ENCODE data around the gene DSG2. TPM values are rescaled to one million over a fixed set of nuclear protein-coding genes. Genes with fewer than 3 reads are reported as not detected.

Gene DSG2
- total and polyA plus RNA-seq, 2 of the 4 experiments (the other 2 are of a cell fraction): 1.8 to 2.3 TPM

- Histone ChIP-seq H2AK9ac (replicated peaks; ENCODE audit: low read depth, low read length, poor library complexity) (no peak overlapping the region), H3K4ac (ENCODE audit: low read depth, low read length) (no peak overlapping the region), H3K9ac (ENCODE audit: low read depth, low read length) (no peak overlapping the region), H3K27me3 (ENCODE audit: control insufficient read depth, insufficient read depth, low read length) (peaks cover 9% of the 10 kb centered on the region), H3K9me3 (ENCODE audit: control insufficient read depth, insufficient read depth, low read length) (no peaks in the 10 kb centered on the region), H3K14ac (replicated peaks; ENCODE audit: low read depth, low read length) (no peak overlapping the region), H3K27ac (ENCODE audit: insufficient read depth, low read length) (no peak overlapping the region), H2BK15ac (ENCODE audit: low read depth, low read length) (no peak overlapping the region), H4K5ac (ENCODE audit: low read depth, low read length) (no peak overlapping the region), H4K8ac (ENCODE audit: low read depth in 2 of 2, low read length in 2 of 2) (no peak overlapping the region), H2BK120ac (ENCODE audit: low read depth, low read length) (no peak overlapping the region), H4K20me1 (ENCODE audit: insufficient read depth, low read length) (no peaks in the 10 kb centered on the region), H2AK5ac (ENCODE audit: low read depth, low read length) (no peak overlapping the region), H3K56ac (ENCODE audit: extremely low read depth, insufficient read depth, low read length) (no peak overlapping the region), H3K36me3 (ENCODE audit: control insufficient read depth, insufficient read depth, low read length) (no peaks in the 10 kb centered on the region), H3K18ac (ENCODE audit: low read depth, low read length) (no peak overlapping the region), H2AFZ (replicated peaks; ENCODE audit: low read length, poor library complexity) (no peak overlapping the region), H3K4me3 (ENCODE audit: insufficient read depth, low read depth, low read length) (no peak overlapping the region), H3K23ac (ENCODE audit: low read depth, low read length) (no peak overlapping the region), H2BK20ac (ENCODE audit: low read depth, low read length) (no peak overlapping the region), H4K91ac (ENCODE audit: insufficient read depth, low read depth, low read length) (no peak overlapping the region), H3K4me1 (ENCODE audit: control insufficient read depth, insufficient read depth, low read length) (no peaks in the 10 kb centered on the region), H2BK5ac (ENCODE audit: low read depth, low read length, poor library complexity, severe bottlenecking) (no peak overlapping the region), H3K79me1 (ENCODE audit: low read depth in 1 of 2, low read length in 2 of 2) (no peaks in the 10 kb centered on the region), H3K9me1 (ENCODE audit: insufficient read depth, low read length) (no peaks in the 10 kb centered on the region), H3K4me2 (ENCODE audit: low read depth, low read length) (no peak overlapping the region)
- TF ChIP-seq RAD21 (IDR thresholded peaks at IDR 0.05; ENCODE audit: low read length) (no peak), POLR2A (IDR thresholded peaks at IDR 0.05; ENCODE audit: low read depth, low read length) (no peak), SMC3 (IDR thresholded peaks at IDR 0.05; ENCODE audit: low read depth, low read length) (no peak), RFX5 (IDR thresholded peaks at IDR 0.05; ENCODE audit: low read depth, low read length) (no peak), CTCF (conservative IDR thresholded peaks at IDR 0.05; ENCODE audit: low read depth, low read length) (no peak), MXI1 (IDR thresholded peaks at IDR 0.05; ENCODE audit: borderline replicate concordance, low read depth, low read length) (no peak), BHLHE40 (IDR thresholded peaks at IDR 0.05; ENCODE audit: low read depth, low read length) (no peak), RCOR1 (IDR thresholded peaks at IDR 0.05; ENCODE audit: insufficient replicate concordance, low read length) (no peak), FOS (IDR thresholded peaks at IDR 0.05; ENCODE audit: low read depth, low read length) (no peak), CHD1 (IDR thresholded peaks at IDR 0.05; ENCODE audit: low read depth, low read length) (no peak), MAFK (IDR thresholded peaks at IDR 0.05; ENCODE audit: low read depth, low read length) (no peak), NFE2L2 (IDR thresholded peaks at IDR 0.05; ENCODE audit: low read depth, low read length) (no peak), ELK1 (IDR thresholded peaks at IDR 0.05; ENCODE audit: borderline replicate concordance, low read depth, low read length) (no peak), CEBPB (IDR thresholded peaks at IDR 0.05; ENCODE audit: low read depth, low read length) (no peak), MAZ (IDR thresholded peaks at IDR 0.05; ENCODE audit: borderline replicate concordance, low read depth, low read length) (no peak)
- TF ChIP-seq, protein P1, sequence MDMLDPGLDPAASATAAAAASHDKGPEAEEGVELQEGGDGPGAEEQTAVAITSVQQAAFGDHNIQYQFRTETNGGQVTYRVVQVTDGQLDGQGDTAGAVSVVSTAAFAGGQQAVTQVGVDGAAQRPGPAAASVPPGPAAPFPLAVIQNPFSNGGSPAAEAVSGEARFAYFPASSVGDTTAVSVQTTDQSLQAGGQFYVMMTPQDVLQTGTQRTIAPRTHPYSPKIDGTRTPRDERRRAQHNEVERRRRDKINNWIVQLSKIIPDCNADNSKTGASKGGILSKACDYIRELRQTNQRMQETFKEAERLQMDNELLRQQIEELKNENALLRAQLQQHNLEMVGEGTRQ (IDR thresholded peaks at IDR 0.05; ENCODE audit: low read depth, low read length): no peak
- DNase-seq (no peak), ATAC-seq (ENCODE audit: low read depth) (no peak)
- in situ Hi-C loops (cut with MboI; ENCODE audit: low sequenced_read_pairs): no loop called here
- dilution Hi-C loops (cut with HindIII; ENCODE audit: low sequenced_read_pairs, unreplicated experiment): no loop called here
- ChIA-PET POLR2A (ENCODE audit: unreplicated experiment) (no interaction called here), CTCF (no interaction called here)
- intact Hi-C loops (cut with micrococcal nuclease): no loop called here
- no TSS peak for BruUV-seq (replicated peaks)
- no CpG with 5 or more reads among the region's 6 CpGs for WGBS, 2 experiments (ENCODE audit: extremely low coverage in 2 of 2, insufficient read length in 1 of 2)
These were observed 2.2 kb downstream of the DSG2 start for GRCh38 chr18:31500051-31500688.

All from IMR-90 (cell line).